ENCODE results near the gene HNRNPA0.

Gene HNRNPA0

GRCh38 chr5:137753691-137754187 lies 424 bp downstream of the HNRNPA0 start:
- DNase-seq = no peak

DNA sequence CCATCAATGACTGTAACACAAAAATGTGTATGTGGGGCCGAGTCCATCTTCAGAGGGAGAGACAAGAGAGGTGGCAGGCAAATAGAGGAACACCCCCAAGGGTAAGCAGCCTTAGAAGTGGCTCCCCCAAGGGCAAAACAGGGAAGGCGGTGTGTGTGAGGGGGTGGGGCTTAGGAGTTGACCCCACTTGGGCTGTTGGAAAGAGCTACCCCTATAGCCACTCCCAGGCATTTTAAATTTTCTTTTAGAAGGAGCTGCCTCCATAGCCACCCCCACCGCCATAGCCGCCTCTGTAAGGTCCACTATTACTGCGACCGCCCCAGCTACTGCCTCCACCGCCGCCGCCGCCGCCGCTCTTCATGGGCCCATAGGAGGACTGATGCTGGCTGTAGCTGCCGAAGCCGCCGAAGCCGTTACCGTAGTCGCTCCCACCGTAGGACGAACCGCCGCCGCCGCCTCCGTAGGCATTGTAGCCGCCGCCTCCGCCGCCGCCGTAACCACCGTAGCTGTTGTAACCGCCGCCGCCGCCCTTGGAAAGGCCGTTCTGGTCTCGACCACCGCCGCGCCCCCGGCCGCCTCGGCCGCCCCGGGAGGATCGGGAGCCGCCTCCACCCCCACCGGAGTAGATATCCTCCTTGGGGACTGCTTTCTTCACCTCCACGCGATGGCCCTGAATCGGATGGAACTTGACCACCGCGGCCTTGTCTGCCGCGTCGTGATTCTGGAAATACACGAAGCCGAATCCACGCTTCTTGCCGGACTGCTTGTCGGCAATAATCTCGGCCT lies 1.1 kb downstream of the HNRNPA0 start:
- peak; percentile 38 for DNase-seq

GRCh38 chr5:137751869-137752491 lies 2.2 kb downstream of the HNRNPA0 start:
- DNase-seq = peak; percentile 80

DNA sequence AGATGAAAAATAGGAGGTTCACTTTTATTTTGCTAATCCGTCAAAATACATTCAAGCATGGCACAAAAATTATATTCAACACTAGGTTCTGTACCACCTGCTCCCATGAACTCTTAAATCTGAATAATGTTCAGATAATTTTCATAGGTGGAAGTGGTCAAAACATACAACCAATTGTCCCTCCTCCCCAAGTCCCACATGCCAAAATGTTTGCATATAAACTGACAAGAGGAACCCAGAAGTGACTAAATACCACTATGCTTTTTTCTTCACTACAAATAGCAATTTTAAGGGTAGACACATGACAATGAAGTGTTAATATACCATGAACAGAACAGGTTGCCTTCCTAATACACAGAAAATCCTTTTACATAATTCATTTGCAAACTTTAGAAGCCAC lies 3.7 kb downstream of the HNRNPA0 start:
- no peak for DNase-seq

- DNase-seq = no peak
Observed at GRCh38 chr5:137747848-137748247, 6.3 kb downstream of the HNRNPA0 start.

DNA sequence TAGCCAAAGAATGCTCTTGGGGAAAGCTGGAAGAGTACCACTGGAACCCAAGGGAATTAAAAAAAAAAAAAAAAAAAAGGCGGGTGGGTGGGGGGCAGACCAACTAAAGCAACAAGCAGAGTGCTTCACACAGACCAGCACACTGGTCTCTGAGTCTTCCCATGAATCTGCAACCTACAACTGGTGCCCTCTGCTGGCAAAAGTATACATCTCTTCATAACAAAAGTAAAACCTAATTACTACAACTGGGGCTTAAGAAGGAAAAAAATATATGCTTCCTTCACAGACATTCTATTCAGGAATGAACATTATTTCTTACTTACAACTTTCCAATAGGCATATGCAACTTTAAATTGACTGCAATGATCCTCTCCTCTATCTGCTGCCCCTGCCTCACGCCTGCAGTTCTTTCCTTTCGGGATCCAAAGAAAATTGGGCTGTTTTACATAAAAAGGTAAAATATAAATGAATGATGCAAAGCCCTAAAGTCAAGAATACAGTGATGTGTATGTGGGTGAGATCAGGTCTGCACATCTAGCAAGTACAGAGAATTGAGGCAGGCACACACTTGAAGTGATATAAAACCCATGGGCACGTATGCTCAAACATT lies 11.0 kb downstream of the HNRNPA0 start:
- peak; percentile 72 for DNase-seq

DNA sequence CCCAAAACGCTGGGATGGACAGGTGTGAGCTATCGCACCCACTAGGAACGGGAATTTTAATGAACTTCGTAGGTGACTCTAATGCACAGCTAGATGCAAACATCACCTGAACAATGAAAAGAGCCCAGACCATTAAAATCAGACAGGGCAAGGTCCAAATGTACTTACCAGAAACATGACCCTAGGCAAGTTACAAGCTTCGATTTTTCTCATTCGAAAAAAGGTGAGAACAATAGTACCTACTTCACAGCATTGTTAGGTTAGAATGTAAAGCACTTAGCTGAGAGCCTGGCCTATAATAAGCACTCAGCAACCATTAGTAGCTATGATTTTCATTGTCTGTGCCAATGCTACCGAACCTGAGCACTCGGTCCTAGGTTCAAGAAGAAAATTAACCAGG lies 12.4 kb downstream of the HNRNPA0 start:
- no peak for DNase-seq

GRCh38 chr5:137739737-137740136 lies 14.4 kb downstream of the HNRNPA0 start:
- no peak for DNase-seq

DNA sequence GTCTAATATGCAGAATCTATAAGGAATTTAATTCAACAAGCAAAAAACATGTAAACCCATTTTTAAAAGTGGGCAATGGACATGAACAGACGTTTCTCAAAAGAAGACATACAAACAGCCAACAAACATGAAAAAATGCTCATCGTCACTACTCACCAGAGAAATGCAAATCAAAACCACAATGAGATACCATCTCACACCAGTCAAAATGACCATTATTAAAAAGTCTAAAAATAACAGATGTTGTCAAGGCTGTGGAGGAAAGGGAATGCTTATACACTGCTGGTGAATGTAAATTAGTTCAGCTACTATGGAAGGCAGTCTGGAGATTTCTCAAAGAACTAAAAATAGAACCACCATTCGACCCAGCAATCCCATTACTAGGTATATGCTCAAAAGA lies 15.2 kb downstream of the HNRNPA0 start:
- DNase-seq = peak; percentile 6

- DNase-seq = peak; percentile 71
Observed at GRCh38 chr5:137737349-137738131, 16.6 kb downstream of the HNRNPA0 start.

DNA sequence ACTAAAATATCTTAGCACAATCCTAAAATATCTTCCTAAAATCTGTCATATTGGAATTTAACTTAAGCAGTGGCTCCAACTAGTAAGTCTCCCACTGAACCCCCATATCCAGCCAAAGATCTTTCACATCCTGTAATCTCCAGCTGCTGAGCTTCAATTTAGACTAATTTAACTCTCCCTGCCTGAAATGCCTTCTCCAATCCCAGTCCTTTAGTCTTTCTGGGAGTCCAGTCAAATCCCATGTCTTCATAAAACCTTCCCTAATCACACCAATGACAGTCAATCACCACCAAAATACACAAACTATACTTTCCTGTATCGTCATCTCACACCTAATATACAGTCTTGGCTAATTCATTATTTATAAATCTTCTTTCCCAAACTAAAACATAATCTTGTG lies 17.7 kb downstream of the HNRNPA0 start:
- DNase-seq = no peak

DNA sequence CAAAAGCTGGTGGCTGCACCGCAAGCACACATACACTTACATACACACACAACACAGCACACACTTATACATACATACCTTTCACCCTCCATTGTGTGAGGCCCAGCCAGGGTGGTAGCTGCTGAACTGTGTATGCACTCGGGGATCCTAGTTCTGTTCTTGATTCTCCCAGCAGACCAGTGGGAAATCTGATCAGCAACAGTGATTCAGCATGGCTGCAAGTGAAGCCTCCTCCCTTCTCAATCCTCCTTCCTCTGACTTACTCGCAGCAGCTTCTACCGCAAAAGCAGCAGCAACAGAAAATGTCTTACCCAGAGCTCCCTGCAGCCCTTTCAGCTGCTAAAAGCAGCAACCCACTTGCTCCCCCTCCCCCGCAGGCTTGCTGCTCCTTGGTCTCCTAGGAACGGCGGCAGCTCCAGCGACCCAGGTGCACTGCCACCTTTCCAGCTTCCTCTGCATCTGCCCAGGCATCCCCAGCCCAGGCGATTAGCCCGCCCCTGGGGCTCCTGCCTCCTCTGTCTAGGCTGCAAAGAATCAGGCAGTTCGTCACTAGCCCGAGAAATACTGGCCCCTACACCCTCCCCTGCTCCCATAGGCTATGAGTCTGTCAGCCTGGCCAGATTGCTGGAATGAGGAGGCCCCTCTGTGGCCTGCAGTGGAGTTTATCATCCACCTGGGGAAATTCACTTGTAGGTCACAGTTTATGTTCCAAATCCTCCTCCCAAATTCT lies 18.4 kb downstream of the HNRNPA0 start, which contains the start of gene KLHL3:
TSS of gene KLHL3 (minus strand) at position 535 of the 730 bp plus-strand sequence. CDS start at position 92, 443 bp downstream.
- peak; percentile 63 for DNase-seq

GRCh38 chr5:137734962-137735554 lies 19.1 kb downstream of the HNRNPA0 start:
- DNase-seq = peak; percentile 44

GRCh38 chr5:137734331-137734730 lies 19.8 kb downstream of the HNRNPA0 start:
- DNase-seq = no peak

GRCh38 chr5:137733922-137734321 lies 20.2 kb downstream of the HNRNPA0 start:
- DNase-seq = no peak

DNA sequence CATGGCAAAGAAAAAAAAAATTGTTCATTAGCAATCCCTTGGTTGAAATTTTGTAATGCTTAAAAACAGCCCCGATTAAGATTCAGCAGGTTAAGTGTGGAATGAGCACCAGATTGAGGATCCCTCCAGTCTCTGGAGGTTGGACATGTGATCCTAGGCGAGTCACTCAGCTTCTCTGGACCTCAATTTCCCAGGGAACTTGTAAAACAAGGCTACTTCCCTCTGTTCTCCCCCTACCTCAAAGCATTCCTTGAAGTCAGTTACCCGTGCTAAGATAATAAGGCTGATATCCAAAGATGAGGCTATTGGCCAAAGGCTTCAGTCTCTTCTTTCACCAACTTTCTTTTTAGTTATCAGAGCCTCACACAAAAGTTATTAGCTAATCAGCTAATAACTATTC lies 21.2 kb downstream of the HNRNPA0 start:
- no peak for DNase-seq

DNA sequence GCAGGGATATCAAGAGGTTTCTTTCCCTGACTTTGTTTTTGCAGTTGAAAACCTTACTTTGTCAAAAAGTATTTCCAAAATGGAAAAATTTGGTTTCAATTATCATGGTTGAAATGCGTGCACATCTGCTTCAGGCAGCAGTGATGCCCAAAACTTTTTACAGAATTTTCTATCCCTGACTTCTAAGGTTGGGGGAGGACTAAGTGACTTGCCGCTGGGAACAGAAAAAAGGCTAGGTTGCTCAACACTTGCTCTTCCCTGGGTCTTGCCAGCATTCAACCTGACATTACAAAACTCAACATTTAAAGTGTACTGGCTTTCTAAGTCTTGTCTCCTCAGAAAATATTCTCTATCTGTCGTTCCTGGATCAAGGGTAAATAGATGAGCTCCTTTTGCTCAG lies 23.0 kb downstream of the HNRNPA0 start:
- DNase-seq = peak; percentile 16

DNA sequence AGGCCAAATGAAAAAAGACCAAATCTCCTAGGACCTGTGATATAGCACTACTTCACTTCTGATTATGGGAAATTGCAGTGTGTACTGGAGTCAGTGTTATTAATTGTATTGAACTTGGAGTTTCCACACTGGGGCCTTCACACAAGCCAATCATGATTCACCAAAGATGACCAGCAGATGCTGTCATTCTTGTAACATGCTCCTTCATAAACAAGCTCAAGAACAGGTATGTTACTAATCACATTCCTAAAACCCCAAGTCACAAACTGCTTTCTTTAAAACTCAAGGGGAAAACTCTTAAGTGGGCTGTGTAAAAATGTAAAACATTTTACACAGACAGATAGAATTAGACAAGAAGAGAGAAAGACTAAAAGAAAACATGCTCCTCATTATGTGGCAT lies 23.8 kb downstream of the HNRNPA0 start:
- DNase-seq = peak; percentile 70

GRCh38 chr5:137728048-137728447 lies 26.1 kb downstream of the HNRNPA0 start:
- no peak for DNase-seq

DNA sequence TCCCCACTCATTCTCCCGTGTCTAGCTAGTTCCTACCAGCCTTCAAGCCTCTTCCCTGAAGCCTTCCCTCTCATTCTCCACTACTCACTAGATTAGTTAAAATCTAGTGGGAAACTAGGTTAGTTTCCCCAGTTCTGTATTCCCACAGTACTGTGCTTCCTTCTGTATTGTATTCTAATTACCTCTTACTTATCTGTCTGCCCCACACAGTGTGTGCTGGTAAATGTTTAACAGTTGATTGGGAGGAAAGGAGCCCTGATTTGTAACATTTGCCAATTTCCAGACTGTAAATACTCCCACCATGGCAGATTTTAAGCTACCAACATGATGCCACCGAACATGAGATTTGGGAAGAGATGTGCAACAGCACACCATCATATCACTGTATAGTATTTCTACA lies 26.5 kb downstream of the HNRNPA0 start:
- no peak for DNase-seq

GRCh38 chr5:137724251-137724650 lies 29.9 kb downstream of the HNRNPA0 start:
- DNase-seq = no peak

GRCh38 chr5:137718611-137719010 lies 35.6 kb downstream of the HNRNPA0 start:
- DNase-seq = no peak

Data from fibroblast of skin of right biceps (primary cell).